ENCODE data around the gene ERGIC1.
A peak's percentile ranks its signal among the peaks of the same experiment; 100 is the strongest.

The ERGIC1 gene

GRCh38 chr5:172853355-172853975 is 19.4 kb downstream of the ERGIC1 start:
- Histone ChIP-seq H4K20me1 (peaks cover 98% of the 10 kb centered on the region), H3K27ac (peak overlapping the region; percentile 83), H3K9me3 (no peaks in the 10 kb centered on the region), H3K36me3 (peaks cover 69% of the 10 kb centered on the region), H3K27me3 (no peaks in the 10 kb centered on the region), H3K4me2 (peak overlapping the region; percentile 99), H3K4me1 (peaks cover 96% of the 10 kb centered on the region), H3K9ac (peak overlapping the region; percentile 75), H3K4me3 (no peak overlapping the region)
- TF ChIP-seq Cebpa-rat (IDR thresholded peaks at IDR 0.05) = no peak

GRCh38 chr5:172854451-172854871 is 20.4 kb downstream of the ERGIC1 start:
- peaks cover 79% of the 10 kb centered on the region for H3K36me3 ChIP-seq
- no peaks in the 10 kb centered on the region for H3K27me3 ChIP-seq
- peaks cover 98% of the 10 kb centered on the region for H4K20me1 ChIP-seq
- peaks cover 96% of the 10 kb centered on the region for H3K4me1 ChIP-seq
- H3K27ac ChIP-seq = peak overlapping the region; percentile 83
- H3K9ac ChIP-seq = peak overlapping the region; percentile 35; the same call in 1 of the 2 replicates
- H3K9me3 ChIP-seq = no peaks in the 10 kb centered on the region
- H3K4me3 ChIP-seq = no peak overlapping the region
- TF ChIP-seq Cebpa-rat (IDR thresholded peaks at IDR 0.05) = no peak
- H3K4me2 ChIP-seq = peak overlapping the region; percentile 99

- Histone ChIP-seq H3K4me2 (peak overlapping the region; percentile 99), H3K4me1 (peaks cover 96% of the 10 kb centered on the region)
These were observed 20.9 kb downstream of the ERGIC1 start for GRCh38 chr5:172854971-172855370.

GRCh38 chr5:172855597-172856292 is 21.7 kb downstream of the ERGIC1 start:
- TF ChIP-seq Cebpa-rat (IDR thresholded peaks at IDR 0.05) = no peak
- Histone ChIP-seq H3K9ac (peak overlapping the region; percentile 16; the same call in 1 of the 2 replicates), H3K4me1 (peaks cover 98% of the 10 kb centered on the region), H3K9me3 (no peaks in the 10 kb centered on the region), H3K27me3 (no peaks in the 10 kb centered on the region), H3K36me3 (peaks cover 92% of the 10 kb centered on the region), H3K27ac (peak overlapping the region; percentile 83), H3K4me3 (no peak overlapping the region), H3K4me2 (peak overlapping the region; percentile 99), H4K20me1 (peaks cover 100% of the 10 kb centered on the region)

More at GRCh38 chr5:172854971-172855370, 20.9 kb downstream of the ERGIC1 start:
- H3K9me3 ChIP-seq = no peaks in the 10 kb centered on the region
- H4K20me1 ChIP-seq = peaks cover 98% of the 10 kb centered on the region
- H3K27ac ChIP-seq = peak overlapping the region; percentile 83
- no peaks in the 10 kb centered on the region for H3K27me3 ChIP-seq
- TF ChIP-seq Cebpa-rat (IDR thresholded peaks at IDR 0.05) = no peak
- peaks cover 84% of the 10 kb centered on the region for H3K36me3 ChIP-seq
- no peak overlapping the region for H3K4me3 ChIP-seq
- H3K9ac ChIP-seq = peak overlapping the region; percentile 16; the same call in 1 of the 2 replicates

GRCh38 chr5:172856336-172856735 is 22.3 kb downstream of the ERGIC1 start:
- peaks cover 100% of the 10 kb centered on the region for H4K20me1 ChIP-seq
- peaks cover 96% of the 10 kb centered on the region for H3K36me3 ChIP-seq
- no peaks in the 10 kb centered on the region for H3K9me3 ChIP-seq
- peaks cover 98% of the 10 kb centered on the region for H3K4me1 ChIP-seq
- no peaks in the 10 kb centered on the region for H3K27me3 ChIP-seq
- no peak for TF ChIP-seq Cebpa-rat (IDR thresholded peaks at IDR 0.05)
- H3K9ac ChIP-seq = no peak overlapping the region; the same call in 1 of the 2 replicates
- H3K27ac ChIP-seq = peak overlapping the region; percentile 83; the same call in 1 of the 2 replicates
- H3K4me2 ChIP-seq = 0 out of 2 replicates have a peak overlapping the region, but pooled peaks have one; percentile 23
- H3K4me3 ChIP-seq = no peak overlapping the region

- Histone ChIP-seq H4K20me1 (peaks cover 100% of the 10 kb centered on the region), H3K27me3 (no peaks in the 10 kb centered on the region), H3K36me3 (peaks cover 98% of the 10 kb centered on the region), H3K27ac (peak overlapping the region; percentile 70), H3K4me1 (peaks cover 96% of the 10 kb centered on the region), H3K4me3 (no peak overlapping the region), H3K9me3 (no peaks in the 10 kb centered on the region), H3K9ac (peak overlapping the region; percentile 61), H3K4me2 (peak overlapping the region; percentile 61; the same call in 1 of the 2 replicates)
- TF ChIP-seq Cebpa-rat (IDR thresholded peaks at IDR 0.05) = no peak
These were observed 23.9 kb downstream of the ERGIC1 start for GRCh38 chr5:172857982-172858381.

- H3K27me3 ChIP-seq = no peaks in the 10 kb centered on the region
- peaks cover 98% of the 10 kb centered on the region for H3K36me3 ChIP-seq
- H3K9ac ChIP-seq = peak overlapping the region; percentile 61
- peaks cover 96% of the 10 kb centered on the region for H3K4me1 ChIP-seq
- peaks cover 100% of the 10 kb centered on the region for H4K20me1 ChIP-seq
- no peak for TF ChIP-seq Cebpa-rat (IDR thresholded peaks at IDR 0.05)
- no peak overlapping the region for H3K4me3 ChIP-seq
- H3K9me3 ChIP-seq = no peaks in the 10 kb centered on the region
- peak overlapping the region; percentile 70 for H3K27ac ChIP-seq
- H3K4me2 ChIP-seq = peak overlapping the region; percentile 61
These were observed 24.5 kb downstream of the ERGIC1 start for GRCh38 chr5:172858511-172858989.

GRCh38 chr5:172858990-172859811 is 25.1 kb downstream of the ERGIC1 start:
- Histone ChIP-seq H3K9me3 (no peaks in the 10 kb centered on the region), H3K4me2 (peak overlapping the region; percentile 61), H3K4me1 (peaks cover 95% of the 10 kb centered on the region), H3K27ac (peak overlapping the region; percentile 70), H3K9ac (peak overlapping the region; percentile 61), H3K36me3 (peaks cover 97% of the 10 kb centered on the region), H3K27me3 (no peaks in the 10 kb centered on the region), H4K20me1 (peaks cover 100% of the 10 kb centered on the region), H3K4me3 (no peak overlapping the region)
- TF ChIP-seq Cebpa-rat (IDR thresholded peaks at IDR 0.05) = no peak

GRCh38 chr5:172859966-172860365 is 25.9 kb downstream of the ERGIC1 start:
- Histone ChIP-seq H3K27me3 (no peaks in the 10 kb centered on the region), H3K27ac (peak overlapping the region; percentile 70), H3K36me3 (peaks cover 89% of the 10 kb centered on the region), H3K4me2 (peak overlapping the region; percentile 61), H3K4me3 (no peak overlapping the region), H3K9me3 (no peaks in the 10 kb centered on the region), H3K4me1 (peaks cover 95% of the 10 kb centered on the region), H4K20me1 (peaks cover 100% of the 10 kb centered on the region), H3K9ac (peak overlapping the region; percentile 61)
- TF ChIP-seq Cebpa-rat (IDR thresholded peaks at IDR 0.05) = no peak
